ENCODE measurements around the gene TNFRSF9.

Gene TNFRSF9

DNA sequence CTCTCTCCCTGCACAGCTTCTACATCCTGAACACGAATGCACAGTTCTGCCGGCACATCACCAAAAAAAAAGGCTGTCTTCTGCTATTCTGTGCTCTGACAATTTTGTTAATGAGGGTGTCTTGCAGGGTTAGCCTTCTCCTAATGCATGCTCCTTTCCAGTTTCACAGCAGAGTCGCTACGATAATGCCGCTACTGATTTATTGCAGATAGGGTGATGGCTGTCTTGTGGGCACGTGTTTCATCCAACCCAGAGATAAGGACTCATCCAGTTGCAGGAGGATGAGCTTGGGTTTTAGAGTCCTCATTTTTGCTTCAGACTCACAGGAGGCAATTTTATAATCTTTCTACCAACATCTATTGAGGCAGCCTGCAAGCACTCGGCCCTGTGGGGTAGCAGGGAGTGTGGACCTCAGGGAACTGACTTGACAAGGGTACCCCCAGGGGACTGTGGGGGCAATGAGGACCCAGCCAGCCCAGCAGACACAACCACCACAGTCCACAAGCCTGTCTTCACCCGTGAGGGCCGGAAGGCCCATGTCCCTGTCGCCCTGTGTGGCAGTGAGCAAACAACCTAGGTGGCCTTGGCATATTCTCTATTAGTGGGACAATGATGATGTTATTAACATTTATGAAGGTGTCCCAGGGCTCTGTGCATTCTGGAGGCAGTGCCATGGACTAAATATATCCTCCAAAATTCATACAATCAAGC is 72.4 kb downstream of the TNFRSF9 start:
- no peak for DNase-seq

GRCh38 chr1:7865978-7866377 is 74.7 kb downstream of the TNFRSF9 start:
- no peak for DNase-seq
